ENCODE results near the gene FAM171A2. TPM values are rescaled to one million over a fixed set of nuclear protein-coding genes. Genes with fewer than 3 reads are reported as not detected.
"Not testable (repeated sequence)": the region's sequence is repeated elsewhere in the genome, so short reads cannot be mapped to it uniquely, and the experiment has no call there.

FAM171A2 gene
- total RNA-seq, 1 donor from 2014 or later: 38.6 TPM

- H3K27ac ChIP-seq (ENCODE audit: low read depth, low read length): no peak overlapping the region
- H3K4me3 ChIP-seq (ENCODE audit: low read length in 3 of 3): no peak overlapping the region
- H3K4me1 ChIP-seq (ENCODE audit: control insufficient read depth in 3 of 3, insufficient read depth in 3 of 3, low read length in 3 of 3): peaks cover 0 to 5% (median 0%) of the 10 kb centered on the region in 3 donors
- no peaks in the 10 kb centered on the region for H3K36me3 ChIP-seq (ENCODE audit: control insufficient read depth in 3 of 3, insufficient read depth in 3 of 3, low read length in 3 of 3)
- H3K9ac ChIP-seq (ENCODE audit: low read depth in 1 of 3, low read length in 3 of 3): no peak overlapping the region
- peaks cover 30 to 44% (median 33%) of the 10 kb centered on the region in 3 donors for H3K27me3 ChIP-seq (ENCODE audit: control insufficient read depth in 3 of 3, insufficient read depth in 3 of 3, low read length in 3 of 3)
- H3K9me3 ChIP-seq (ENCODE audit: control insufficient read depth in 3 of 3, low read length in 3 of 3): no peaks in the 10 kb centered on the region
Measured at GRCh38 chr17:44375196-44376017, 11.8 kb upstream of the FAM171A2 start.

DNA sequence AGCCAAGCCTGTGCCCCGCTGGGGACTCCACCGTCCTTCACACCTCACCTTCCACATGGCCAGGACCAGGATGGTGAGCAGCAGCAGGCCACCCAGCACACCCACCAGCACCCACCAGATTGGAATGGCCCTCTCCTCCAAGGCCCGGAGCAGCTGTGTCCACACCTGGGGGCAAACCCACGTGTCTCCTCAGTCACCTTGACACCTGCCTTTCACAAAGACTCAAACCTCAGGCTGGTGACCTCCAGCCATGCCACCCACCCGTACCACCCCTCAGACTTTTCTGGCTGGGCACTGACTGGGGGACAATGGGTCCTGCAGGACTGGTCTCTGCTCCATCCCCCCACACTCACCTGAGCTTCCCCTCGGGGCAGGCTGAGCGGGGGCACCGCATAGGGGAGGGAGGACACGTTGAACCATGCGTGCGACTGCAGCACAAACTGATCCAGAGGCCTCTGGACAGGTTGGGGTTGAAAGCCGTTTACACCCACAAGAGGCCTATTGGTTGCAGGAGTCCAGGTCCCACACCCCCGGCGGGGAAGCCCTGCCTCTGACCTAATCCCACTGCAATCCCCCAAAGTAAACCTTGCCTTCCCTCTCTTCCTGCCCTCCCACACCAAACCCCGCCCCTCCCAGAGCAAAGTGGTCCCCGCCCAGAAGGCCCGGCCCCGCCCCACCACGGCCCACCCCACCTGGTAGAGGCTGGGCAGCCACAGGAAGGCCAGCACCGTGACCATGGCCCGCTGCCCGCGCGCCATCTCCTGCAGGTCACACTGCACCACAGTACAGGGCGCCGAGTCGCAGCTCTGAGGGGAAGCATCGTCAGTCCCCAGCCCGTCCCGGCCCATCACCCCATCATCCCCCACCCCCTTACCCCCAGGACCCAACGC lies 10.9 kb upstream of the FAM171A2 start:
- Histone ChIP-seq H3K9ac (ENCODE audit: low read depth in 1 of 3, low read length in 3 of 3) (no peak overlapping the region), H3K4me1 (ENCODE audit: control insufficient read depth in 3 of 3, insufficient read depth in 3 of 3, low read length in 3 of 3) (peaks cover 0 to 5% (median 0%) of the 10 kb centered on the region in 3 donors), H3K4me3 (ENCODE audit: low read length in 3 of 3) (no peak overlapping the region), H3K9me3 (ENCODE audit: control insufficient read depth in 3 of 3, low read length in 3 of 3) (no peaks in the 10 kb centered on the region), H3K27ac (ENCODE audit: low read depth, low read length) (no peak overlapping the region), H3K36me3 (ENCODE audit: control insufficient read depth in 3 of 3, insufficient read depth in 3 of 3, low read length in 3 of 3) (no peaks in the 10 kb centered on the region), H3K27me3 (ENCODE audit: control insufficient read depth in 3 of 3, insufficient read depth in 3 of 3, low read length in 3 of 3) (peaks cover 25 to 41% (median 25%) of the 10 kb centered on the region in 3 donors)

- peaks cover 0 to 5% (median 0%) of the 10 kb centered on the region in 3 donors for H3K4me1 ChIP-seq (ENCODE audit: control insufficient read depth in 3 of 3, insufficient read depth in 3 of 3, low read length in 3 of 3)
- no peak overlapping the region for H3K4me3 ChIP-seq (ENCODE audit: low read length in 3 of 3)
- H3K36me3 ChIP-seq (ENCODE audit: control insufficient read depth in 3 of 3, insufficient read depth in 3 of 3, low read length in 3 of 3): no peaks in the 10 kb centered on the region
- H3K27me3 ChIP-seq (ENCODE audit: control insufficient read depth in 3 of 3, insufficient read depth in 3 of 3, low read length in 3 of 3): peaks cover 25 to 48% (median 31%) of the 10 kb centered on the region in 3 donors
- H3K9ac ChIP-seq (ENCODE audit: low read depth in 1 of 3, low read length in 3 of 3): no peak overlapping the region
- no peaks in the 10 kb centered on the region for H3K9me3 ChIP-seq (ENCODE audit: control insufficient read depth in 3 of 3, low read length in 3 of 3)
- no peak overlapping the region for H3K27ac ChIP-seq (ENCODE audit: low read depth, low read length)
Measured at GRCh38 chr17:44372036-44372435, 8.4 kb upstream of the FAM171A2 start.

DNA sequence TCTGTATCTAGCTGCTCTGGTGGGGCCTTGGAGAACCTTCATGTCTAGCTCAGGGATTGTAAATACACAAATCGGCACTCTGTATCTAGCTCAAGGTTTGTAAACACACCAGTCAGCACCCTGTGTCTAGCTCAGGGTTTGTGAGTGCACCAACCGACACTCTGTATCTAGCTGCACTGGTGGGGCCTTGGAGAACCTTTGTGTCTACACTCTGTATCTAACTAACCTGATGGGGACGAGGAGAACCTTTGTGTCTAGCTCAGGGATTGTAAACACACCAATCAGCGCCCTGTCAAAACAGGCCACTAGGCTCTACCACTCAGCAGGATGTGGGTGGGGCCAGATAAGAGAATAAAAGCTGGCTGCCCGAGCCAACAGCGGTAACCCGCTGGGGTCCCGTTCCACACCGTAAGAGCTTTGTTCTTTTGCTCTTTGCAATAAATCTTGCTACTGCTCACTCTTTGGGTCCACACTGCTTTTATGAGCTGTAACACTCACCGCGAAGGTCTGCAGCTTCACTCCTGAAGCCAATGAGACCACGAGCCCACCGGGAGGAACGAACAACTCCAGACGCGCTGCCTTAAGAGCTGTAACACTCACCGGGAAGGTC lies 5.9 kb upstream of the FAM171A2 start:
- H3K27ac ChIP-seq (ENCODE audit: low read depth, low read length); H3K36me3 ChIP-seq (ENCODE audit: control insufficient read depth in 3 of 3, insufficient read depth in 3 of 3, low read length in 3 of 3); H3K4me1 ChIP-seq (ENCODE audit: control insufficient read depth in 3 of 3, insufficient read depth in 3 of 3, low read length in 3 of 3); H3K9ac ChIP-seq (ENCODE audit: low read depth in 1 of 3, low read length in 3 of 3); H3K4me3 ChIP-seq (ENCODE audit: low read length in 3 of 3); H3K9me3 ChIP-seq (ENCODE audit: control insufficient read depth in 3 of 3, low read length in 3 of 3): not testable (repeated sequence)
- H3K27me3 ChIP-seq (ENCODE audit: control insufficient read depth in 3 of 3, insufficient read depth in 3 of 3, low read length in 3 of 3): peaks cover 16 to 37% (median 32%) of the 10 kb centered on the region in 3 donors

GRCh38 chr17:44368391-44369243 lies 5.0 kb upstream of the FAM171A2 start:
- H3K36me3 ChIP-seq (ENCODE audit: control insufficient read depth in 3 of 3, insufficient read depth in 3 of 3, low read length in 3 of 3); H3K27ac ChIP-seq (ENCODE audit: low read depth, low read length); H3K4me1 ChIP-seq (ENCODE audit: control insufficient read depth in 3 of 3, insufficient read depth in 3 of 3, low read length in 3 of 3); H3K9ac ChIP-seq (ENCODE audit: low read depth in 1 of 3, low read length in 3 of 3); H3K4me3 ChIP-seq (ENCODE audit: low read length in 3 of 3); H3K9me3 ChIP-seq (ENCODE audit: control insufficient read depth in 3 of 3, low read length in 3 of 3): not testable (repeated sequence)
- peaks cover 8 to 31% (median 28%) of the 10 kb centered on the region in 3 donors for H3K27me3 ChIP-seq (ENCODE audit: control insufficient read depth in 3 of 3, insufficient read depth in 3 of 3, low read length in 3 of 3)

DNA sequence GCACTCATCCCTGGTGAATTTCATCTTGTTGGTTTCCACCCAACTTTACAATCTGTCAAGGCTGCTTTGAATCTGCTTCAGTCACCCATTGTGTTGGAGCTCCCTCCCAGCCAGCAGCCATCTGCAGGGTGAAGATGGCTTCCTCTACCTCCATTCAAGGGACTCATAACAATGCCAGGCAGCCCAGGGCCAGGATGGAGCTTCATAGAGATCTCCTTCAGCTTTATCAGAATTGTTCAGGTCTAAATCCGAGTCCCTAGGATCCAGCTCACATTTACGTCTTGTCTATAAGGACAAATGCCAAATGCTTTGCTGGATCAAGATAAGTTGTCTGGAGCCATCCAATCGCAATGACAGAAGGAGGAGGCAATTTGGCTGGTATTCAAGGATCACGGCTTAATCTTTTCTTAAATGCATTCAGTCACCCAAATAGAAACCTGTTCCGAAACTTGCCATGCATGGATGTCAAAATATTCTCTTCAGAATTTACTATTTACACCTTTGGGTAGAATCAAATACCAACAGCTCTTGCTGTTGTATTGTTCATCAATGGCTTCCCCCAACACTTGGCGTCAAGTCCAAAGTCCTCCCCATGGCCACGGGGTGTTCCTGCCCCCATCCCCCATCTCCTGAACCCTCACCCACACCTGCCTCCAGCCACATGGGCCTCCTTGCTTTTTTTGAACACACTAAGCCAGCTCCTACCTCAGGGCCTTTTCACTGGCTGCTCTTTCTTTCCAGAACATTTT lies 3.8 kb upstream of the FAM171A2 start:
- no peak overlapping the region for H3K27ac ChIP-seq (ENCODE audit: low read depth, low read length)
- no peaks in the 10 kb centered on the region for H3K36me3 ChIP-seq (ENCODE audit: control insufficient read depth in 3 of 3, insufficient read depth in 3 of 3, low read length in 3 of 3)
- no peak overlapping the region for H3K4me3 ChIP-seq (ENCODE audit: low read length in 3 of 3)
- peaks cover 6 to 28% (median 27%) of the 10 kb centered on the region in 3 donors for H3K27me3 ChIP-seq (ENCODE audit: control insufficient read depth in 3 of 3, insufficient read depth in 3 of 3, low read length in 3 of 3)
- H3K4me1 ChIP-seq (ENCODE audit: control insufficient read depth in 3 of 3, insufficient read depth in 3 of 3, low read length in 3 of 3): peaks cover 0 to 5% (median 0%) of the 10 kb centered on the region in 3 donors
- no peaks in the 10 kb centered on the region for H3K9me3 ChIP-seq (ENCODE audit: control insufficient read depth in 3 of 3, low read length in 3 of 3)
- H3K9ac ChIP-seq (ENCODE audit: low read depth in 1 of 3, low read length in 3 of 3): no peak overlapping the region

- H3K36me3 ChIP-seq (ENCODE audit: control insufficient read depth in 3 of 3, insufficient read depth in 3 of 3, low read length in 3 of 3); H3K9me3 ChIP-seq (ENCODE audit: control insufficient read depth in 3 of 3, low read length in 3 of 3); H3K4me1 ChIP-seq (ENCODE audit: control insufficient read depth in 3 of 3, insufficient read depth in 3 of 3, low read length in 3 of 3); H3K27ac ChIP-seq (ENCODE audit: low read depth, low read length); H3K9ac ChIP-seq (ENCODE audit: low read depth in 1 of 3, low read length in 3 of 3); H3K4me3 ChIP-seq (ENCODE audit: low read length in 3 of 3): not testable (repeated sequence)
- H3K27me3 ChIP-seq (ENCODE audit: control insufficient read depth in 3 of 3, insufficient read depth in 3 of 3, low read length in 3 of 3): peaks cover 13 to 29% (median 15%) of the 10 kb centered on the region in 3 donors
Measured at GRCh38 chr17:44365051-44365450, 1.4 kb upstream of the FAM171A2 start.

DNA sequence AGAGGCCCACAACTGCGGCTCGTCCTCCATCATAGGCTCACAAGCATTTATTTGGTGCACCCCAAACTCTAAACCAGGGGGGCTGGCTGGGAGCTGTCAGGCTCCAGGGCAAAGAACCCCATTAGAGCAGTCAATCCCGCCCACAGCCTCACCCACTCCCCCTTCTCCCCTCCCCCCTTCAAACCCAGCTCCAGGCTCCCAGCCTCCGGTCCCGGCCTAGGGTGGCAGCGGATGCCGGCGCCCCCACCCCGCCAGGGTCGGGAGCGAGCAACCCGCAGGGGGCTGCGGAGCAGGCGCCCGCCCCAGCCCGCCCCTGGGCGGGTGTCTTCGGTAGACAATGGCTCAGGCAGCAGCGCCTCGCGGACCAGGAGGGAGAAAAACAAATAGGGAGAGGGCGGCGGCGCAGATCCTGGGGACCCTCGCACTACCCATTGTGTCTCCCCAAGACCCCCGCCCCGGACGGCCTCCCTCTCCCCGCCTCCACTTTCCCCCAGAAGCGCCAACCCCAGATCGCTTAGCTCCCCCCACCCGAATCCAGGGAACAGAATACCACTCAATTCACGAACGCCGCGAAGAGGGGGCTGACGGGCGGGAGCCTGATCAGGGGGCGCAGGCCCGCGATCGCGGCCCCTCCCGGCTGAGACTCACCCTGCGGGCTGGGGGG lies 572 bp downstream of the FAM171A2 start:
- H3K9ac ChIP-seq (ENCODE audit: low read depth in 1 of 3, low read length in 3 of 3): peak overlapping the region in 1 of 3 donors; percentile 71
- no peaks in the 10 kb centered on the region for H3K36me3 ChIP-seq (ENCODE audit: control insufficient read depth in 3 of 3, insufficient read depth in 3 of 3, low read length in 3 of 3)
- peaks cover 0 to 5% (median 0%) of the 10 kb centered on the region in 3 donors for H3K4me1 ChIP-seq (ENCODE audit: control insufficient read depth in 3 of 3, insufficient read depth in 3 of 3, low read length in 3 of 3)
- peak overlapping the region; percentile 48 to 58 (median 54) for H3K4me3 ChIP-seq (ENCODE audit: low read length in 3 of 3)
- no peaks in the 10 kb centered on the region for H3K9me3 ChIP-seq (ENCODE audit: control insufficient read depth in 3 of 3, low read length in 3 of 3)
- no peak overlapping the region for H3K27ac ChIP-seq (ENCODE audit: low read depth, low read length)
- peaks cover 6 to 26% (median 18%) of the 10 kb centered on the region in 3 donors for H3K27me3 ChIP-seq (ENCODE audit: control insufficient read depth in 3 of 3, insufficient read depth in 3 of 3, low read length in 3 of 3)

All from skeletal muscle tissue (tissue), 4 donors.